GM19438 (cell line): ENCODE results near the gene TAX1BP1.

Source experiments
- ATAC-seq: cut with Tn5 transposase; IDR thresholded peaks from one replicate; pipeline ENCODE4 v1.9.1; 2021; ENCODE audit warnings: low read depth; ENCODE audit not compliant: unreplicated experiment

Gene TAX1BP1

GRCh38 chr7:27775782-27776181 lies 35.8 kb downstream of the TAX1BP1 start:
- no peak for ATAC-seq

DNA sequence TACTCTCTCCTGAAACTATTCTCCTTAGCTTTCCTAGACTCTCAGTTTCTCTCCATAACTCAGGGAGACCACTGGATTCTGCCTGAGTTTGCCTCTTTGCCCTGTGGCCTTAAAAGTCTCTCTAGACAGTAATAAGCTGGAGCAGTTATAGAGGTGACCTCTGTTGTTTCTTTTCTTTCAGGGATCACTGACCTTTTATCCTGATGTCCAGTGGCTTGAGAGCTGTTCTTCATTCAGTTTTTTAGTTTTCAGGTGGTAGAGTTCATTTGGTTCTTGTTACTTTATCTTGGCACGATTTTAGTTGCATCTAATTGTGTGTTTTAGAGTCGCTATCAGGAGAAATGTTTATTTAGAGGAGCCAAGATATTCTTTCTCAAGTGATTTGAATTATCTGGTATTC lies 37.7 kb downstream of the TAX1BP1 start:
- no peak for ATAC-seq

- no peak for ATAC-seq
Measured at GRCh38 chr7:27779873-27780272, 39.9 kb downstream of the TAX1BP1 start.

GRCh38 chr7:27781188-27781587 lies 41.2 kb downstream of the TAX1BP1 start:
- no peak for ATAC-seq

- no peak for ATAC-seq
Measured at GRCh38 chr7:27782849-27783248, 42.9 kb downstream of the TAX1BP1 start.

DNA sequence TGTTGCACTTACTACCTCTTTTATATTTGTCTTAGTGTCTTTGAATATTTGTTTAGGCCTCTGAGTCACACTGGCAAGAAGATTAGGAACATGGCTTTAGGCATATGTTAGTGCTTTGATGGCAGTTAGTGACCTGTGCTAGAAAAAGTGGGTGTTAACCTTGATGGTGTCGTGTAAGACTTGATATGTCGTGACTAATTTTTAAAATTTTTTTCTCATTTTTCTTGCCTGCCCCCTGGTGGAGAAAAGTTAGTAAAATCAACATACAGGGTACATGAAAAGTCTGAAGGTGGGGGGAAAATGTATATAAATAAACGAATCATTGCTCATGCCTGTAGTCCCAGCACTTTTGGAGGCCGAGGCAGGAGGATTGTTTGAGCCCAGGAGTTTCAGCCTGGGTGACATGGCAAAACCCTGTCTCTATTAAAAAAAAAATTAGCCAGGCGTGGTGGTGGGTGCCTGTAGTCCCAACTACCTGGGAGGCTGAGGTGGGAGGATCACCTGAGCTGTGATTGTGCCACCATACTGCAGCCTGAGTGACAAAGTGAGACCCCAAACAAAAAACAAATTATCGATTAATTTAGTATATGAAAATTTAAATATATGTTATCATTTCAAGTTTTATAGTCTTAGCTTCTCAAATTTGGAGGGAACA lies 44.6 kb downstream of the TAX1BP1 start:
- no peak for ATAC-seq

- ATAC-seq, result no peak
Measured at GRCh38 chr7:27788437-27788836, 48.5 kb downstream of the TAX1BP1 start.

GRCh38 chr7:27793780-27794179 lies 53.8 kb downstream of the TAX1BP1 start:
- ATAC-seq, result no peak

DNA sequence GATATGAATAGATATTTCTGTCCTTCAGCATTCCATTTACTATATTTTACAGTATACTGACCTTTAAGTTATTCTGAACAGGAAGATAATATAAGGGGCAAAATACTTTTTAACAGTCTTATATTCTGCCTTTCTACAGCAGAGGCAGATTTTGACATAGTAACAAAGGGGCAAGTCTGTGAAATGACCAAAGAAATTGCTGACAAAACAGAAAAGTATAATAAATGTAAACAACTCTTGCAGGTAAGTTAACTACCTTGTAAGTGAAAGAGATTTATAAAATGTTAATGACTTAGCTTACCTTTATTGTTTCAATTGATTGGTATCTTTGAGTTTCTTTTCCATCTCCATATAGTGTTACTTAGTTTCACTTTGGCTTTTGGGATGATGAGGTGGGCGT lies 56.0 kb downstream of the TAX1BP1 start:
- ATAC-seq, result no peak

DNA sequence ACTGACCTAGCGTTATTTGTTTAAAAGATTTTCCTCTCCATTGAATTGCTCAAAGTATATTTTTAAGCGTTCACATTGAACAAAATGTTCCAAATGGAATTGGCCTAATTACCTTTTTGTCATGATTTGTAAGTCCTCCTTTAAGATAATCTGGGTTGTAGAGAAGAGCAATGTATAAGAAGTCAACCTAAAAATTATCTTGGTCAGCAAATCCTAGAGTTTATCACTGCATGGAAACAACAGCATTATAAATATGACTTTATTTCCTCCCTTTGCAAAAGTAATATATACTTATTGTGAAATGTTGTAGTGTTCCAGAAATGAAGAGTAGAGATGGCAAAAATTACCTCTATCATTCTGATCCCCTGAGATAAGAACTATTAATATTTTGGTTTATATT lies 59.2 kb downstream of the TAX1BP1 start:
- ATAC-seq, result no peak

DNA sequence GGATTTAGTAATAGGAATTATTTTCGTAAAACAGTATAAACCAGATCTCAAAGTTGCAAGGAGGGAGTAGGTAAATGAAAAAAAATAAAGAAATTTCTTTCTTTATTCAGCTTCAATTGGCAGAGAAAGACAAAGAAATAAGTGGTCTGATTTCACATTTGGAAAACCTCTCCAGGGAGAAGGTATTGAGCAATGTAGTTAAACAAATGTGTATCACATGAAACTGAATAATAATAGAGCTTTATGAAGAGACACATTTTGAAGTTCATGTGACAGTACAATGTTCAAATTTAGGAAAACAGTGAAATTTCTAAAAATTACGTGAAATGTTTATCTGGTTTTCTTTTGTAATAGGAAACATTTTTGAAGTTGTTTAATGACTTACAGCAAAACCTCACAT lies 63.0 kb downstream of the TAX1BP1 start:
- no peak for ATAC-seq

DNA sequence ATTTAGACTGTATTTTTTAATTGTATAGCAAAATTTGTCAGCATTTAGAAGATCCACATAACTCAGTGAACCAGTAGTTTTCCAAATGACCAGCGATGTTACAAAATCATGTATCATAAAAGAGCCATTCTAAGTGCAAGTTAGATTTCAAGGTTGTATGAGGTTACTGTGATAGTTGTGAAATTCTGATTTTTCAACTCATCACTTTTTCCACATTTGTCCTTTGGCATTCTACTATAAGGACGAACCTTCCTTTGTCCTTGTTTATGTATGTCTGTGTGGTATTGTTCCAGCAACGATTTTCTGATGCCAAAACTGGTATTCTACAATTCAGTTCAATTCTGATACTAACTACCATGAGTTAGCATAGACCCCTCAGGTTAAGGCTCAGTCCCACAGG lies 64.2 kb downstream of the TAX1BP1 start:
- ATAC-seq, result no peak

DNA sequence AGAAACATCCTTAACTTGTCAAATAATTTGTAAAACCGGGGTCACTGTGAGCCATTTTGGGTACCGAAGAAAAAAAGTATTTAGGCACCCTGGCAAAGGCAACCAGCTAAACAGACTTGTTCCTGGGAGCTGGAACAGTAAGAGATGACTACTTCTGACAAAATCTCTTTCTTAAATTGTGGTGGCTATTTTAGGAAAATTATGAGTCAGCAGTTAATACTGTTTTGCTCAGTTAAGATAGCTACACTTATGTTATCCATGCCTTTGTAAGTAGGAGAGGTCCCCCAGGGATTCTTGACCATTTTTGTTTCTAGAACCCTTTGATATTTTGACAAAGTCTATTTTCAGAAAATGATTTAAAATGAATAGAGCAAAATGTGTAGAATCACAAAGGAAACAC lies 68.7 kb downstream of the TAX1BP1 start:
- ATAC-seq, result no peak

DNA sequence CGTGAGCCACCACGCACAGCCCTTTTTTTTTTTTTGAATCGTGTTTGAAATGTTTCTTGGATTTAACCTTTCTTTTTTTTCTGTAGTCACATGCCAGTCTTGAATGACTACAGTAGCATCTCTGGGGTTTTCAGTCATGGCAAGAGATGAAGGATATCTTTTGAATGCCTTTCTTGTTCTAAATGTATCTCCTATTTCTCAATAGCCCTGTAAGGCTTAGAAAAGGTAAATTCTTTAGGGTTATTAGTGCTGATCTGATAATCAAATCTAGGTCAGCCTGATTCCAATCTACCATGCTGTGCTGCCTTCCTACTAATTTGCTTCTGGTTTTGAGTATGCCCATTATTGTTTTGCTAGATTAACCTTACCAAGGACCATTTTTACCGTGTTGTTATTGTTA lies 70.2 kb downstream of the TAX1BP1 start:
- ATAC-seq, result no peak

DNA sequence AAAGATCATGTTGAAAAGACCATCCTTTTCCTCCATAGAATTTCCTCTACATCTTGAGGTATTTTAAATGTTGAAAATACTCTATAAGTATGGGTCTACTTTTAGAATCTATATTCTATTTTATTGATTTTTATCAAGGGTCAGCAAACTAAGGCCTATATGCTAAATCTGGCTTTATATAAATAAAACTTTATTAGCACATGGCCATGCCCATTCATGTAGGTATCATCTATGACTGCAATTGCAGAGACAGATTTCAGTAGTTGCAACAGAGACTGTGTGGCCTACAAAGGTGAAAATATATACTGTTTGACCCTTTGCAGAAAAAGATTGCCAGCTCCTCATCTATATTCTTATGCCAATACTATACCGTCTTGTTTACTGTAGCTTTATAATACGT lies 72.7 kb downstream of the TAX1BP1 start:
- ATAC-seq, result no peak

- ATAC-seq, result no peak
Measured at GRCh38 chr7:27822245-27822644, 82.3 kb downstream of the TAX1BP1 start.

DNA sequence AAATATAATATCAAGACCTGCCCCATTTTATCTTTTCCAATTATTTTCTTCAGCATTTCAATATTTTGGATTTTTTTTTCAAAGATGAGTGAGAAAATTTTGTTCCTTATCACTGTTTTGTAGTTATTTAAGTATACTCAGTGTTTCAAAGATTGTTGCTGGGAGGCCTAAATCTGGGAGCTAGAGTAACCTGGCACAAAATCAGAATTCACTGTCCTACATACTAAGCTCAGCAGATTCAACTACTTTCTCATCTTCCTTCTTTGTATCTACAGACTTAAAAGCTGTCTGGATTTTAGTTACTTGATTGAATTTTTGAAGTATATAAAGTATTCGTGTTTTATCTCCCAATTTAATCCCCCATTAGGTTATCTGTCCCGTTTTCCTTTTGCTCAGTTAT lies 85.9 kb downstream of the TAX1BP1 start:
- no peak for ATAC-seq

- no peak for ATAC-seq
Measured at GRCh38 chr7:27826357-27826756, 86.4 kb downstream of the TAX1BP1 start.

- no peak for ATAC-seq
Measured at GRCh38 chr7:27834179-27834921, 94.4 kb downstream of the TAX1BP1 start.

DNA sequence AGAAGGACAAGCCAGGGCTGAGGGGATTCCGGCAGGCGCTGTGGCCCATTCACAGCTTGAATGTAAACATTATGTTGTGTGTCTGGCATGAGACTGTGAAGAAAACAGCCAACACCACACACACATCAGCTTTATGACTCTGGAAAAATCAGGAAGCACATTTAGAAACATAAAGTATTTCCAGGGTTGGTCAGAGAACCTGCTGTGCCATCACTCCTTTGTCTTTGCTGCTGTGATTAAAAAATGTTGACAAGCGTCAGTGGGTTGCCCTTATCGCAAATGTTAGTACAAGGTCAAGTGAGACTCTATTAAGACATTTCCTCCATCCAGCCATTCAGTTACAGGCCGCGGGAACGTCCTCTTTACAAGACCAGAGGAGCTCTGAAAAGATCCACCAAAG lies 95.4 kb downstream of the TAX1BP1 start:
- no peak for ATAC-seq

GRCh38 chr7:27836536-27836935 lies 96.6 kb downstream of the TAX1BP1 start:
- ATAC-seq, result no peak

GRCh38 chr7:27839099-27839498 lies 99.1 kb downstream of the TAX1BP1 start:
- ATAC-seq, result no peak
